H9 (cell line): ENCODE results near the gene ZER1. TPM values are rescaled to one million over a fixed set of nuclear protein-coding genes. Genes with fewer than 3 reads are reported as not detected.
A peak's percentile ranks its signal among the peaks of the same experiment; 100 is the strongest.

Experiments used
- DNase-seq: peaks from one replicate; pipeline ENCODE4 v3.0.0-alpha.2; 2017
- H2AFZ ChIP-seq: one replicate; pipeline ENCODE4 v1.6.1; 2013; ENCODE audit warnings: mild to moderate bottlenecking, low read length, control low read depth, moderate library complexity
- H2AK5ac ChIP-seq: 2 replicates; pipeline ENCODE4 v1.6.1; 2013; ENCODE audit warnings: low read length, control low read depth, mixed read lengths; ENCODE audit not compliant: insufficient read length
- H2BK120ac ChIP-seq: one replicate; pipeline ENCODE4 v1.6.1; 2013; ENCODE audit warnings: low read depth, mild to moderate bottlenecking, low read length, control low read depth, inconsistent platforms; ENCODE audit not compliant: poor library complexity, severe bottlenecking
- H2BK12ac ChIP-seq: 2 replicates; pipeline ENCODE4 v1.6.1; 2013; ENCODE audit warnings: low read length, control low read depth, mixed read lengths, low read depth; ENCODE audit not compliant: insufficient read length
- H2BK15ac ChIP-seq: 2 replicates; pipeline ENCODE4 v1.6.1; 2013; ENCODE audit warnings: low read depth, low read length, control low read depth
- H2BK20ac ChIP-seq: one replicate; pipeline ENCODE4 v1.6.1; 2013; ENCODE audit warnings: low read depth, mild to moderate bottlenecking, low read length, control low read depth, inconsistent platforms; ENCODE audit not compliant: poor library complexity, severe bottlenecking
- H2BK5ac ChIP-seq: 2 replicates; pipeline ENCODE4 v1.6.1; 2013; ENCODE audit warnings: low read length, control low read depth, mixed read lengths; ENCODE audit not compliant: insufficient read length
- H3K14ac ChIP-seq: 2 replicates; pipeline ENCODE4 v1.6.1; 2013; ENCODE audit warnings: low read length, control low read depth; ENCODE audit not compliant: insufficient read depth
- H3K18ac ChIP-seq: 2 replicates; pipeline ENCODE4 v1.6.1; 2013; ENCODE audit warnings: low read depth, mild to moderate bottlenecking, mixed read lengths, low read length, control low read depth; ENCODE audit not compliant: insufficient read length
- H3K23ac ChIP-seq: 2 replicates; pipeline ENCODE4 v1.6.1; 2013; ENCODE audit warnings: low read length, control low read depth, mixed read lengths, low read depth; ENCODE audit not compliant: insufficient read length
- H3K23me2 ChIP-seq: 2 replicates; pipeline ENCODE4 v1.6.1; 2013; ENCODE audit warnings: low read depth, mild to moderate bottlenecking, mixed read lengths, low read length, control low read depth; ENCODE audit not compliant: insufficient read length, poor library complexity, severe bottlenecking
- H3K27ac ChIP-seq: 2 replicates; pipeline ENCODE4 v1.5.1; 2013; ENCODE audit warnings: low read length, control low read depth, mixed read lengths, low read depth; ENCODE audit not compliant: insufficient read length
- H3K27me3 ChIP-seq: 2 replicates; pipeline ENCODE4 v1.6.1; 2013; ENCODE audit warnings: low read length, control low read depth, inconsistent platforms; ENCODE audit not compliant: insufficient read depth
- H3K4ac ChIP-seq: 2 replicates; pipeline ENCODE4 v1.6.1; 2013; ENCODE audit warnings: low read depth, mild to moderate bottlenecking, control low read depth, inconsistent platforms, low read length, moderate library complexity
- H3K4me1 ChIP-seq: 2 replicates; pipeline ENCODE4 v1.6.1; 2013; ENCODE audit warnings: low read length, control low read depth, inconsistent platforms; ENCODE audit not compliant: insufficient read depth
- H3K4me2 ChIP-seq: 2 replicates; pipeline ENCODE4 v1.6.1; 2013; ENCODE audit warnings: low read length, control low read depth, mixed read lengths; ENCODE audit not compliant: insufficient read length, insufficient read depth
- H3K56ac ChIP-seq: 2 replicates; pipeline ENCODE4 v1.6.1; 2013; ENCODE audit warnings: low read depth, mild to moderate bottlenecking, mixed read lengths, low read length, control low read depth; ENCODE audit not compliant: insufficient read length
- H3K79me1 ChIP-seq: 2 replicates; pipeline ENCODE4 v1.6.1; 2013; ENCODE audit warnings: low read depth, mild to moderate bottlenecking, moderate library complexity, low read length, control low read depth, inconsistent platforms; ENCODE audit not compliant: insufficient read depth, poor library complexity, severe bottlenecking
- H3K79me2 ChIP-seq: 2 replicates; pipeline ENCODE4 v1.6.1; 2013; ENCODE audit warnings: low read length, control low read depth, inconsistent platforms; ENCODE audit not compliant: insufficient read depth
- H3K9ac ChIP-seq: 2 replicates; pipeline ENCODE4 v1.6.1; 2013; ENCODE audit warnings: low read length, control low read depth, mixed read lengths; ENCODE audit not compliant: insufficient read length; ENCODE audit errors: extremely low read depth
- H3K9me3 ChIP-seq: one replicate; pipeline ENCODE4 v1.6.1; 2013; ENCODE audit warnings: low read depth, low read length, inconsistent platforms; ENCODE audit not compliant: control insufficient read depth
- H3T11ph ChIP-seq: one replicate; pipeline ENCODE4 v1.6.1; 2013; ENCODE audit warnings: mild to moderate bottlenecking, low read length, control low read depth, inconsistent platforms
- H4K20me1 ChIP-seq: one replicate; pipeline ENCODE4 v1.6.1; 2013; ENCODE audit not compliant: control insufficient read depth, insufficient read length, insufficient read depth
- H4K5ac ChIP-seq: 2 replicates; pipeline ENCODE4 v1.6.1; 2013; ENCODE audit warnings: low read depth, mild to moderate bottlenecking, mixed read lengths, low read length, control low read depth; ENCODE audit not compliant: insufficient read length
- H4K8ac ChIP-seq: replicated peaks from 2 replicates; pipeline ENCODE4 v1.6.1; 2013; ENCODE audit warnings: low read length, control low read depth, mixed read lengths, low read depth; ENCODE audit not compliant: insufficient read length
- H4K91ac ChIP-seq: 2 replicates; pipeline ENCODE4 v1.6.1; 2013; ENCODE audit warnings: low read depth, mild to moderate bottlenecking, moderate library complexity, mixed read lengths, low read length, control low read depth; ENCODE audit not compliant: insufficient read length
- H3K27ac Mint-ChIP-seq, 3 experiments: 2 replicates in 2 of 3; 3 replicates in 1 of 3; pipeline ENCODE4 v1.8.0; 2020 to 2021; ENCODE audit warnings: mixed read lengths in 3 of 3, mild to moderate bottlenecking in 1 of 3, moderate library complexity in 1 of 3
- H3K27me3 Mint-ChIP-seq: 2 replicates; pipeline ENCODE4 v1.8.0; 2021; ENCODE audit warnings: low read depth, mild to moderate bottlenecking, moderate library complexity, mixed read lengths
- H3K36me3 Mint-ChIP-seq, 3 experiments: 2 replicates in 2 of 3; 3 replicates in 1 of 3; pipeline ENCODE4 v1.8.0; 2020 to 2021; ENCODE audit warnings: low read depth in 3 of 3, mixed read lengths in 3 of 3; ENCODE audit not compliant: insufficient read depth in 1 of 3
- H3K4me1 Mint-ChIP-seq, 2 experiments: 2 replicates each; pipeline ENCODE4 v1.8.0; 2020; ENCODE audit warnings: mixed read lengths in 2 of 2
- H3K4me3 Mint-ChIP-seq, 2 experiments: 2 replicates in 1 of 2; 3 replicates in 1 of 2; pipeline ENCODE4 v1.8.0; 2020 to 2021; ENCODE audit warnings: mild to moderate bottlenecking in 2 of 2, mixed read lengths in 2 of 2, moderate library complexity in 1 of 2
- H3K9me3 Mint-ChIP-seq, 2 experiments: 2 replicates in 1 of 2; 3 replicates in 1 of 2; pipeline ENCODE4 v1.8.0; 2020; ENCODE audit warnings: mild to moderate bottlenecking in 2 of 2, mixed read lengths in 2 of 2, moderate library complexity in 1 of 2
- CTCF ChIP-seq: fragments of 200-600 bp; sonication (generic); conservative IDR thresholded peaks from 3 replicates; pipeline ENCODE4 v1.8.0; 2021; ENCODE audit warnings: antibody characterized with exemption, mild to moderate bottlenecking
- WGBS: extraction: QIAGEN DNeasy Blood & Tissue Kit; methylation state at CpG from one replicate; pipeline ENCODE4 v1.1.7; 2013; ENCODE audit warnings: missing lambda C conversion rate, low lambda C conversion rate, mixed read lengths; ENCODE audit not compliant: insufficient read length; ENCODE audit errors: extremely low coverage; 5-methylcytosine and 5-hydroxymethylcytosine counted together
- total RNA-seq: library from RNA; stranded (reverse); gene quantifications from 2 replicates; pipeline ENCODE4 v1.2.1, GENCODE V29; 2021

Gene ZER1
- total RNA-seq, 1 experiment from 2014 or later = 24.2 TPM

DNA sequence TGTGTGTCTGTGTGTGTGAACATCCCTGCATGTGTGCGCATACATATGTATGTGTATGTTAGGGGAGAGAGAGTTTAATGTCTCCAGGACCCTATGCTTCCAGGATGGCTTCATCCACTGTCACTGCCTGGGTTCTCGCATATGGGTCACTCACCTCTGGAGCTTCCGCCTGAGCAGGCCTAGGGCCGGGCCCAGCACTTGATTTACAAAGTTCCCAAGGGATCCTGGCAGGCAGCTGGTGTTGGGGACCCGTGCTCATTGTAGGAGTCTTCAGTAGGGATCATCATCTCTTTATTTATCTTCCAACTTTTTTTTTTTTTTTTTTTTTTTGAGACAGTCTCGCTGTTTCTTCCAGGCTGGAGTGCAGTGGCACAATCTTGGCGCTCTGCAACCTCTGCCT is 28.3 kb upstream of the ZER1 start:
- DNase-seq = no peak
- no peak overlapping the region for H2BK20ac ChIP-seq
- no peaks in the 10 kb centered on the region for H3K4me1 ChIP-seq
- Mint-ChIP-seq H3K27me3 (no peaks in the 10 kb centered on the region), H3K4me1 (no peaks in the 10 kb centered on the region), H3K9me3 (no peaks in the 10 kb centered on the region), H3K27ac (0 out of 7 replicates have a peak overlapping the region, but pooled peaks of 1 of the 3 experiments have one; percentile 47), H3K4me3 (no peak overlapping the region), H3K36me3 (peaks cover 2 to 58% (median 41%) of the 10 kb centered on the region in 3 experiments; a peak in 6 of 7 replicates)
- no peak overlapping the region for H3K56ac ChIP-seq
- H3K27me3 ChIP-seq = no peaks in the 10 kb centered on the region
- no peaks in the 10 kb centered on the region for H3K79me1 ChIP-seq
- H2AK5ac ChIP-seq = no peak overlapping the region
- no peak overlapping the region for H4K5ac ChIP-seq
- no peaks in the 10 kb centered on the region for H3K23me2 ChIP-seq
- no peak overlapping the region for H2AFZ ChIP-seq
- no peak overlapping the region for H2BK15ac ChIP-seq
- H3K23ac ChIP-seq = no peak overlapping the region
- no peaks in the 10 kb centered on the region for H3K9me3 ChIP-seq
- no peak overlapping the region for H3K18ac ChIP-seq
- WGBS = no CpG with 5 or more reads among the region's 7 CpGs
- no peak overlapping the region for H3K14ac ChIP-seq
- H4K8ac ChIP-seq = no peak overlapping the region
- H2BK120ac ChIP-seq = no peak overlapping the region
- H4K20me1 ChIP-seq = no peaks in the 10 kb centered on the region
- H3K27ac ChIP-seq = no peak overlapping the region
- TF ChIP-seq CTCF = no peak
- no peak overlapping the region for H2BK12ac ChIP-seq
- H4K91ac ChIP-seq = no peak overlapping the region
- H3K79me2 ChIP-seq = no peaks in the 10 kb centered on the region
- no peak overlapping the region for H2BK5ac ChIP-seq
- H3T11ph ChIP-seq = no peak overlapping the region
- H3K9ac ChIP-seq = no peak overlapping the region
- H3K4me2 ChIP-seq = no peak overlapping the region
- H3K4ac ChIP-seq = no peak overlapping the region
